Measurements from ENCODE around the gene FGF11.

Gene FGF11
- long read RNA-seq, donor 1 = 0 reads
- long read RNA-seq, donor 2 = 0 reads
- long read RNA-seq, donor 3 = 0 reads
- long read RNA-seq, donor 4, partial matches to known transcripts = 0 of 1 reads
- long read RNA-seq, donor 4, other reads (novel, unspliced or antisense) = 0 of 1 reads
- long read RNA-seq, donor 5 = 0 reads
- long read RNA-seq, donor 6, partial matches to known transcripts = 0 of 1 reads
- long read RNA-seq, donor 6, other reads (novel, unspliced or antisense) = 0 of 1 reads
- long read RNA-seq, donor 7 = 0 reads
- long read RNA-seq, donor 8 = 0 reads

- DNase-seq = peak; percentile 50
Measured at GRCh38 chr17:7439462-7440112, at the start of gene FGF11. Gene FGF11 (plus strand): TSS chr17:7439512. CDS start chr17:7439621, 109 bp downstream.

GRCh38 chr17:7389924-7390910, 49.1 kb upstream of the FGF11 start:
- DNase-seq = no peak

GRCh38 chr17:7391307-7391706, 48.0 kb upstream of the FGF11 start:
- no peak for DNase-seq

- DNase-seq = peak; percentile 52
Measured at GRCh38 chr17:7392696-7393612, 46.4 kb upstream of the FGF11 start.

GRCh38 chr17:7393613-7394451, 45.5 kb upstream of the FGF11 start:
- DNase-seq = peak; percentile 72

GRCh38 chr17:7394452-7395191, 44.7 kb upstream of the FGF11 start, which contains the start of gene PLSCR3:
Gene PLSCR3 (minus strand): TSS chr17:7394525. CDS start chr17:7394110, 415 bp downstream.
- DNase-seq = peak; percentile 97

- no peak for DNase-seq
Measured at GRCh38 chr17:7396147-7396546, 43.2 kb upstream of the FGF11 start.

- no peak for DNase-seq
Measured at GRCh38 chr17:7398612-7399011, 40.7 kb upstream of the FGF11 start.

- DNase-seq = peak; percentile 35
Measured at GRCh38 chr17:7403043-7403726, 36.1 kb upstream of the FGF11 start.

GRCh38 chr17:7403727-7403976, 35.7 kb upstream of the FGF11 start:
- no peak for DNase-seq

GRCh38 chr17:7403977-7404736, 35.2 kb upstream of the FGF11 start, which contains the start of gene TMEM256:
Gene TMEM256 (minus strand): TSS chr17:7404097. CDS start chr17:7404084, 13 bp downstream.
- peak; percentile 93 for DNase-seq

- DNase-seq = peak; percentile 55
Measured at GRCh38 chr17:7404737-7405349, 34.5 kb upstream of the FGF11 start.

- peak; percentile 41 for DNase-seq
Measured at GRCh38 chr17:7405350-7406234, 33.7 kb upstream of the FGF11 start.

GRCh38 chr17:7406235-7406825, 33.0 kb upstream of the FGF11 start:
- peak; percentile 31 for DNase-seq

GRCh38 chr17:7407082-7407481, 32.2 kb upstream of the FGF11 start:
- no peak for DNase-seq

- DNase-seq = no peak
Measured at GRCh38 chr17:7407485-7408251, 31.6 kb upstream of the FGF11 start, which contains the start of gene NLGN2. Gene NLGN2 (plus strand): TSS chr17:7407845. CDS start chr17:7408256, 411 bp downstream.

All from right kidney (tissue), 9 donors.